ENCODE results near the gene ZFHX3.
A peak's percentile ranks its signal among the peaks of the same experiment; 100 is the strongest.

Gene ZFHX3

GRCh38 chr16:72840631-72841381 lies 207.1 kb downstream of the ZFHX3 start:
- no peak for DNase-seq

- DNase-seq = no peak
Measured at GRCh38 chr16:72838951-72839350, 209.0 kb downstream of the ZFHX3 start.

- DNase-seq = no peak
Measured at GRCh38 chr16:72838586-72838910, 209.4 kb downstream of the ZFHX3 start.

GRCh38 chr16:72837846-72838585 lies 209.9 kb downstream of the ZFHX3 start:
- DNase-seq = no peak

- DNase-seq = no peak
Measured at GRCh38 chr16:72836985-72837384, 210.9 kb downstream of the ZFHX3 start.

- DNase-seq = no peak
Measured at GRCh38 chr16:72836181-72836580, 211.7 kb downstream of the ZFHX3 start.

- DNase-seq = no peak
Measured at GRCh38 chr16:72835086-72835485, 212.8 kb downstream of the ZFHX3 start.

GRCh38 chr16:72834499-72834898 lies 213.4 kb downstream of the ZFHX3 start:
- no peak for DNase-seq

GRCh38 chr16:72833969-72834368 lies 214.0 kb downstream of the ZFHX3 start:
- DNase-seq = no peak

- DNase-seq = no peak
Measured at GRCh38 chr16:72833482-72833881, 214.4 kb downstream of the ZFHX3 start.

- DNase-seq = peak; percentile 67
Measured at GRCh38 chr16:72832621-72833248, 215.2 kb downstream of the ZFHX3 start.

- no peak for DNase-seq
Measured at GRCh38 chr16:72829846-72830775, 217.8 kb downstream of the ZFHX3 start.

GRCh38 chr16:72827866-72828265 lies 220.1 kb downstream of the ZFHX3 start:
- no peak for DNase-seq

- no peak for DNase-seq
Measured at GRCh38 chr16:72825912-72826621, 221.9 kb downstream of the ZFHX3 start.

- no peak for DNase-seq
Measured at GRCh38 chr16:72824761-72825160, 223.2 kb downstream of the ZFHX3 start.

- DNase-seq = no peak
Measured at GRCh38 chr16:72824027-72824426, 223.9 kb downstream of the ZFHX3 start.

GRCh38 chr16:72821185-72821950 lies 226.6 kb downstream of the ZFHX3 start:
- no peak for DNase-seq

GRCh38 chr16:72819345-72819744 lies 228.6 kb downstream of the ZFHX3 start:
- no peak for DNase-seq

GRCh38 chr16:72818236-72818845 lies 229.6 kb downstream of the ZFHX3 start:
- no peak for DNase-seq

GRCh38 chr16:72815348-72816318 lies 232.3 kb downstream of the ZFHX3 start:
- DNase-seq = no peak
